CD4-positive, alpha-beta memory T cell (primary cell): Measurements from ENCODE around the gene PEX14. TPM values are rescaled to one million over a fixed set of nuclear protein-coding genes. Genes with fewer than 3 reads are reported as not detected.

Experiments used
- CTCF ChIA-PET: fragments of 350-600 bp; sonication (Branson Sonifier 250); formaldehyde crosslinking; loops from one replicate; lab custom pipeline; 2021; ENCODE audit warnings: inconsistent platforms; ENCODE audit not compliant: partially characterized antibody; lab: Charles Lee
- POLR2A ChIA-PET: fragments of 350-600 bp; sonication (Branson Sonifier 250); formaldehyde crosslinking; loops from one replicate; lab custom pipeline; 2021; ENCODE audit not compliant: partially characterized antibody; lab: Charles Lee
- DNase-seq, 5 donors: peaks; one replicate each; pipeline versions ENCODE4 v3.0.0 to v3.0.0-alpha.2; 2020 to 2022; ENCODE audit warnings: mixed read lengths in 1 of 5
- H3K27ac ChIP-seq: one replicate; pipeline ENCODE4 v1.7.0; 2013; ENCODE audit warnings: low read depth, low read length
- H3K27me3 ChIP-seq: 2 replicates; pipeline ENCODE4 v1.7.0; 2013; ENCODE audit warnings: mild to moderate bottlenecking, low read length, moderate library complexity; ENCODE audit not compliant: insufficient read depth
- H3K36me3 ChIP-seq: 2 replicates; pipeline ENCODE4 v1.7.0; 2013; ENCODE audit warnings: mild to moderate bottlenecking, low read length, moderate library complexity; ENCODE audit not compliant: insufficient read depth
- H3K4me1 ChIP-seq: 2 replicates; pipeline ENCODE4 v1.7.0; 2013; ENCODE audit warnings: mild to moderate bottlenecking, low read length, moderate library complexity; ENCODE audit not compliant: insufficient read depth
- H3K4me3 ChIP-seq, 2 donors: one replicate each; pipeline ENCODE4 v1.7.0; 2013; ENCODE audit warnings: low read length in 2 of 2, mild to moderate bottlenecking in 1 of 2
- H3K9me3 ChIP-seq, 2 donors: one replicate each; pipeline ENCODE4 v1.7.0; 2013; ENCODE audit warnings: low read length in 2 of 2, control low read depth in 1 of 2; ENCODE audit not compliant: control insufficient read depth in 1 of 2
- H3K27ac Mint-ChIP-seq, 7 donors: one replicate each; pipeline ENCODE4 v1.8.0; 2020 to 2021; ENCODE audit warnings: mixed read lengths in 7 of 7, mild to moderate bottlenecking in 6 of 7, inconsistent platforms in 3 of 7, moderate library complexity in 3 of 7
- H3K27me3 Mint-ChIP-seq, 2 donors: one replicate each; pipeline ENCODE4 v1.8.0; 2020 to 2021; ENCODE audit warnings: mixed read lengths in 2 of 2
- H3K36me3 Mint-ChIP-seq, 2 donors: one replicate each; pipeline ENCODE4 v1.8.0; 2020 to 2021; ENCODE audit warnings: mixed read lengths in 2 of 2, inconsistent platforms in 1 of 2, mild to moderate bottlenecking in 1 of 2
- H3K4me1 Mint-ChIP-seq, 4 donors: one replicate each; pipeline ENCODE4 v1.8.0; 2020 to 2021; ENCODE audit warnings: mixed read lengths in 4 of 4, mild to moderate bottlenecking in 1 of 4
- H3K4me3 Mint-ChIP-seq, 8 donors: one replicate each; pipeline ENCODE4 v1.8.0; 2020 to 2021; ENCODE audit warnings: mixed read lengths in 8 of 8, mild to moderate bottlenecking in 7 of 8, moderate library complexity in 6 of 8, inconsistent platforms in 3 of 8
- H3K9me3 Mint-ChIP-seq, 8 donors: one replicate each; pipeline ENCODE4 v1.8.0; 2020 to 2021; ENCODE audit warnings: mixed read lengths in 8 of 8, mild to moderate bottlenecking in 5 of 8, inconsistent platforms in 3 of 8, moderate library complexity in 1 of 8
- intact Hi-C: fragments of 100-400 bp; cut with micrococcal nuclease; formaldehyde crosslinking; loops from one replicate; pipeline ENCODE4 v1.15.1; 2023
- polyA plus RNA-seq, 2 donors: library from polyadenylated mRNA; unstranded; fragments of 300-500 nt; fragmentation: Illumina TruSeq; gene quantifications; one replicate each; pipeline ENCODE4 v1.2.3, GENCODE V29; 2021
- total RNA-seq, 2 experiments: library from RNA; stranded (reverse); gene quantifications; one replicate each; pipeline ENCODE4 v1.2.3, GENCODE V29; 2021

PEX14 gene
- total and polyA plus RNA-seq, 4 experiments from 2014 or later: 3.1 to 16.1 (median 9.9) TPM

- POLR2A ChIA-PET: no interaction called here
- no peaks in the 10 kb centered on the region for H3K36me3 Mint-ChIP-seq
These were observed 197.0 kb downstream of the PEX14 start for GRCh38 chr1:10671622-10672342.

DNA sequence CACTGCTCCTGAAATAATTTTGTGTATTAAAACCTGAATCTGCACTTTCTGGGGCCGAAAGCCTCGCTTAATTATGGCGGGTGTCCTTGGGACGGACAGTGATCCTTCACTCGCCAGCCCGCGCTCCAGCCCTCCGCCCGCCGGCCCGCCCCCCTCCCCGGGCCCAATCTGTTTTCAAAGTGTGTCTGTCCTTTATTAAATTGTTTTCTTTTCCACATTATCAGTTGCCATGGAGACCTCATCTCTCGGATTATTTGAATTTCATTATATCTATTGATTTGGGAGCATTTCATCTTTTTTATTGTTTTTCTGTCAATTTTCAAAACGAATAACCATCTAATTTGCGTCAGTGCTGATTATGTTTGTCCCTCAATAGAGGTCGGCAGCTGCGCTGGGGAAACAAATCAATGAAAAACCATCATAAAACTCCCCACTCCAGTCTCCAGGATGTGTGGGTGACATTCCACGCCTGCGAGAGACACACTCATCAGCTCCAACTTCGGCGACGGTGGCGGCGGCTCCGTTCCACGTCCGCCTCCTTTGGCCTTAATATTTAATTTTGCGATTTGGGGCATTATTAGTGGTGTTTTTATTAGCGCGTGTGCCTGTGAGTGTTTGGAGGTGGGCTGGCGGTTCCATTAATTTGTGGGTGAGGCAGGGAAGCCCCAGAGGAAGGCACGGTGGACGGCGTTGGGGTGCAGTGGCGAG, 197.7 kb downstream of the PEX14 start:
- H3K27me3 Mint-ChIP-seq: no peaks in the 10 kb centered on the region
- peak overlapping the region in 1 of 7 donors; percentile 53 for H3K27ac Mint-ChIP-seq
- H3K4me1 Mint-ChIP-seq: peaks cover 2 to 15% (median 4%) of the 10 kb centered on the region in 4 donors
- POLR2A ChIA-PET: no interaction called here
- Histone ChIP-seq H3K9me3 (no peaks in the 10 kb centered on the region), H3K36me3 (no peaks in the 10 kb centered on the region), H3K27ac (no peak overlapping the region), H3K27me3 (no peaks in the 10 kb centered on the region), H3K4me1 (no peaks in the 10 kb centered on the region), H3K4me3 (no peak overlapping the region)
- intact Hi-C loops: no loop called here
- no peak overlapping the region for H3K4me3 Mint-ChIP-seq
- DNase-seq: no peak
- H3K9me3 Mint-ChIP-seq: no peaks in the 10 kb centered on the region
- no peaks in the 10 kb centered on the region for H3K36me3 Mint-ChIP-seq
- CTCF ChIA-PET: no interaction called here

More at GRCh38 chr1:10671622-10672342, 197.0 kb downstream of the PEX14 start:
- intact Hi-C loops: no loop called here
- H3K27ac ChIP-seq: no peak overlapping the region
- Mint-ChIP-seq H3K4me3 (no peak overlapping the region), H3K4me1 (peaks cover 2 to 8% (median 4%) of the 10 kb centered on the region in 4 donors), H3K27me3 (no peaks in the 10 kb centered on the region), H3K9me3 (no peaks in the 10 kb centered on the region), H3K27ac (no peak overlapping the region)
- DNase-seq: no peak
- CTCF ChIA-PET: no interaction called here
- H3K4me3 ChIP-seq: no peak overlapping the region
- H3K36me3 ChIP-seq: no peaks in the 10 kb centered on the region
- no peaks in the 10 kb centered on the region for H3K27me3 ChIP-seq
- H3K9me3 ChIP-seq: no peaks in the 10 kb centered on the region
- no peaks in the 10 kb centered on the region for H3K4me1 ChIP-seq

DNA sequence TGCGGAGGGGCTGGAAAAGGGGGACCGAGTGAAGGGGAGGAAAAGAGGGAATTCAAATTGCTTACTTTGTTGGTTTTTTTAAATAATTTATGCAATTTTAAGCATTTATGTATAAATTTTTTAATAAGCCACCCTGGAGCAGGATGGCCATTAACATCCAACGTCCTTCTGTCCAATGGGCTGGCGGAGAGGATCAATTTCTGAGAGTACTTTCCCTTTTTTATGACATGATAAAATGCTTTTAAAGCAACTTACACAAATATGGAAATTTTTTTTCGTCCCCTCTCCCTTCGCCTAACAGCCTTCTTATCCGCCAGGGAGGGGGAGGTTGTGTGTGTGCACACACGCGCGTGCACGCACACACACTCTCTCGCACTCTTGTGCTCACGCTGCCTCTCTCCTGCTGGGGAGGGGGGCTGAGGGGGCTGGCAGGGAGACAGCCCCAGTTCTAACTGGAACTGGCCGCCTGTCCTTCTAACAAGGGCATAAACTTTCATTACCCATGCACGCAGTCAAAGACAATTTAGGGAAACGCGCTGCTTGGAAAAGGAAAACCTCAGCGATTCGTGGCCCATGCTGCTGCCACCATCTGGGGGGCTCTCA, 198.5 kb downstream of the PEX14 start:
- Histone ChIP-seq H3K36me3 (no peaks in the 10 kb centered on the region), H3K27me3 (no peaks in the 10 kb centered on the region), H3K4me3 (no peak overlapping the region), H3K9me3 (no peaks in the 10 kb centered on the region), H3K4me1 (no peaks in the 10 kb centered on the region), H3K27ac (no peak overlapping the region)
- no peak overlapping the region for H3K27ac Mint-ChIP-seq
- no peak for DNase-seq
- no peaks in the 10 kb centered on the region for H3K36me3 Mint-ChIP-seq
- peaks cover 2 to 19% (median 4%) of the 10 kb centered on the region in 4 donors for H3K4me1 Mint-ChIP-seq
- H3K9me3 Mint-ChIP-seq: no peaks in the 10 kb centered on the region
- CTCF ChIA-PET: no interaction called here
- H3K27me3 Mint-ChIP-seq: no peaks in the 10 kb centered on the region
- POLR2A ChIA-PET: no interaction called here
- no peak overlapping the region for H3K4me3 Mint-ChIP-seq
- intact Hi-C loops: no loop called here

DNA sequence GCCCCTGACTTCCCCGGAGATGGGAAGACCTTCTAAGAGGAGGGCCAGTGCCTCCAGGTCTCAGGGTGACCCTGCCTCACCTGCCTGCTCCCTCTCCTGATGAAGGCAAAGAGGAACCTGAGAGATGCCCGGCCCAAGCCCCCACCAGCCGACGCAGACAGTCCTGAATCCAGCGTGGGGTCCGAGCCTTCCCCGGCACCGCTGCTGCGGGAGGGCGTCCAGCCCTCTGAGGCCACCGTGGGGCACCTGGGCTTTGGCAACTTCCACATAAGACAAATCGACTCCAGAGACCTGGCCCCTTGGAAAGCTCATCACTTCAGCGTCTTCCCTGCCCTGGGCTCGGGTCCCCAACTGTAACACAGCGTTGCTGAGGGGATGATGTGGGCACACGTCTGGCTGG, 199.5 kb downstream of the PEX14 start:
- H3K4me3 Mint-ChIP-seq: no peak overlapping the region
- CTCF ChIA-PET: no interaction called here
- no peaks in the 10 kb centered on the region for H3K27me3 Mint-ChIP-seq
- H3K4me3 ChIP-seq: no peak overlapping the region
- H3K27ac ChIP-seq: no peak overlapping the region
- H3K36me3 Mint-ChIP-seq: no peaks in the 10 kb centered on the region
- DNase-seq: no peak
- H3K27ac Mint-ChIP-seq: no peak overlapping the region
- intact Hi-C loops: no loop called here
- H3K27me3 ChIP-seq: no peaks in the 10 kb centered on the region
- peaks cover 2 to 19% (median 4%) of the 10 kb centered on the region in 4 donors for H3K4me1 Mint-ChIP-seq
- H3K4me1 ChIP-seq: no peaks in the 10 kb centered on the region
- POLR2A ChIA-PET: no interaction called here
- H3K9me3 ChIP-seq: no peaks in the 10 kb centered on the region
- H3K36me3 ChIP-seq: no peaks in the 10 kb centered on the region
- H3K9me3 Mint-ChIP-seq: no peaks in the 10 kb centered on the region

DNA sequence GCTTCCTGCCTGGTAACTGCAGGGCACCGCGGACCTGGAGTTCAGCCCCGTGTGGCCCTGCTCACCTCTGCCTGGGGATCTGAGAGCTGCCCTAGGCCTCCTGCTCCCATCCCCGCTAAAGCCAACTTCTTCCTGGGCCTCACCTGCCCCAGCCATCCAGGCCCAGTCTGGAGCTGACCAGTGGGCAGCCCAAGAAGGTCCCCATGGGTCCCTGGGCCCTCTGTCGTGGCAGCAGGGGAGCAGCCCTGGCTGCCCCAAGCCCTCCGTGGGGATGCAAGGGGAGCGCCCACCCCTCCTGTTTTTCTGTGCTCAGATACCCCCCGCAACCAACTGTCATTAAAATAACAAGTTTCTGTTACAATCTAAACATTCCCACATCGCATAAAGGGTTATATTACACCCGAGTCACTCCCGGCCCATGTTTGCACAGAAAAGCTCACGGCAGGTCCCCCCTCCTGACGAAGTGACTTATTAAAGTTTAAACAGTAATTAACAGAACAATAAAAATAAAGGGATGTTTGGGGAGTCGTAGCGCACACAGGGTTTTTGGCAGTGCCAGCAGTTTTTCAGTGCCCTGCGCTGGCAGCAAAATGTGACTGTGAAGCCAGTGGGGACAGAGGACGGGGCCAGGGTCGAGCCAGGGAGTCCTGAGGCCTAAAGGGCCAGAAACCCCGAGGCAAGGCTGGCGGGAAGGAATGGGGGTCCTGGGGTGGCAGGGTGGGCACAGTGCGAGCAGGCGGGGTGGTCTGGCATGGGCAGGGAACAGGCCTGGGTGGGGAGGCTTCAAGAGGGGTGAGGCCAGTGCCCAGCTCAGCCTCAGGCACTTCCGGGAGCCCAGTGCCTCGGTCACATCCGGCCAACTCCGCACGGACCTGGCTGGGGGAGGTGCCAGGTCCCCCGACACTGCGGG, 200.2 kb downstream of the PEX14 start:
- Mint-ChIP-seq H3K9me3 (no peaks in the 10 kb centered on the region), H3K27me3 (no peaks in the 10 kb centered on the region), H3K4me3 (no peak overlapping the region), H3K36me3 (no peaks in the 10 kb centered on the region), H3K27ac (peak overlapping the region in 1 of 7 donors; percentile 60), H3K4me1 (peaks cover 2 to 19% (median 4%) of the 10 kb centered on the region in 4 donors)
- H3K4me1 ChIP-seq: no peaks in the 10 kb centered on the region
- no peak overlapping the region for H3K27ac ChIP-seq
- no peak for DNase-seq
- no peaks in the 10 kb centered on the region for H3K36me3 ChIP-seq
- ChIA-PET POLR2A (no interaction called here), CTCF (no interaction called here)
- H3K4me3 ChIP-seq: no peak overlapping the region
- H3K27me3 ChIP-seq: no peaks in the 10 kb centered on the region
- H3K9me3 ChIP-seq: no peaks in the 10 kb centered on the region
- intact Hi-C loops: no loop called here

DNA sequence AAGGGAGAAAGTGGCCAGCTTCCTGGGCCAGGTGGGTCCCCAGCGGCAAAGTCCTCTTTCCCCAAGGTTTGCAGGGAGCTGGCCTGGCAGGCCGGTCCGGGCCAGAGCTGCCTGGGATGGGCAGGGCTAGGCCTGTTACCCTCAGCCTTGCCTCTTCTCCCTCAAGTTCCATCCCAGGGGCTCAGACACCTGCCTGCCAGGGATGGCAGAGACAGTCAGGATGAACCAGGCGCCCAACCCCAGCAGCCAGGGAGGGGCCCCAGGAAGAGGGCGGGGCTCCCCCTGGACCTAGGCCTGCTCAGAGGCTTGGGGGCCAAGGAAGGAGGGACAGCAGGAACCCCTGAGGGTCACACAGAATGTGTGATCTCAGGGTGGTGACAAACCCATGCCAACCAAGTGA, 201.1 kb downstream of the PEX14 start:
- Histone ChIP-seq H3K9me3 (no peaks in the 10 kb centered on the region), H3K4me3 (no peak overlapping the region), H3K27ac (no peak overlapping the region), H3K27me3 (no peaks in the 10 kb centered on the region), H3K4me1 (no peaks in the 10 kb centered on the region), H3K36me3 (no peaks in the 10 kb centered on the region)
- no peak for DNase-seq
- CTCF ChIA-PET: no interaction called here
- H3K4me1 Mint-ChIP-seq: peaks cover 2 to 19% (median 4%) of the 10 kb centered on the region in 4 donors
- H3K27ac Mint-ChIP-seq: peak overlapping the region in 1 of 7 donors; percentile 60
- H3K4me3 Mint-ChIP-seq: no peak overlapping the region
- H3K27me3 Mint-ChIP-seq: no peaks in the 10 kb centered on the region
- H3K36me3 Mint-ChIP-seq: no peaks in the 10 kb centered on the region
- POLR2A ChIA-PET: no interaction called here
- intact Hi-C loops: no loop called here
- H3K9me3 Mint-ChIP-seq: no peaks in the 10 kb centered on the region

GRCh38 chr1:10676963-10677362, 202.2 kb downstream of the PEX14 start:
- Mint-ChIP-seq H3K36me3 (no peaks in the 10 kb centered on the region), H3K9me3 (no peaks in the 10 kb centered on the region), H3K27ac (no peak overlapping the region), H3K4me1 (peaks cover 3 to 19% (median 5%) of the 10 kb centered on the region in 4 donors), H3K4me3 (no peak overlapping the region), H3K27me3 (no peaks in the 10 kb centered on the region)
- Histone ChIP-seq H3K4me1 (no peaks in the 10 kb centered on the region), H3K27ac (no peak overlapping the region), H3K9me3 (no peaks in the 10 kb centered on the region), H3K4me3 (no peak overlapping the region), H3K36me3 (no peaks in the 10 kb centered on the region), H3K27me3 (no peaks in the 10 kb centered on the region)
- ChIA-PET CTCF (no interaction called here), POLR2A (no interaction called here)
- intact Hi-C loops: no loop called here
- no peak for DNase-seq
